WTC11 (cell line): ENCODE data around the gene SELL. TPM values are rescaled to one million over a fixed set of nuclear protein-coding genes. Genes with fewer than 3 reads are reported as not detected.

Experiments
- ATAC-seq: fragments of 200-7000 bp; cut with Tn5 transposase; 2 replicates; pipeline ENCODE4 v1.10.0; 2021; ENCODE audit warnings: mild to moderate bottlenecking, moderate library complexity
- CTCF ChIA-PET: fragments of 300-600 bp; sonication (Branson Sonifier 250); formaldehyde crosslinking; loops from one replicate; lab custom pipeline; 2021; ENCODE audit warnings: antibody characterized with exemption; lab: Charles Lee
- POLR2A ChIA-PET: fragments of 350-600 bp; sonication (Branson Sonifier 250); formaldehyde crosslinking; loops from one replicate; lab custom pipeline; 2021; ENCODE audit warnings: antibody characterized with exemption; lab: Charles Lee
- DNase-seq: peaks from one replicate; pipeline ENCODE4 v3.0.0; 2021; ENCODE audit warnings: low spot score
- H3K27ac Mint-ChIP-seq: 2 replicates; pipeline ENCODE4 v1.8.0; 2021; ENCODE audit warnings: mixed read lengths
- H3K27me3 Mint-ChIP-seq: 2 replicates; pipeline ENCODE4 v1.8.0; 2021; ENCODE audit warnings: low read depth, mild to moderate bottlenecking, moderate library complexity, mixed read lengths
- H3K36me3 Mint-ChIP-seq: 2 replicates; pipeline ENCODE4 v1.8.0; 2021; ENCODE audit warnings: mixed read lengths
- H3K4me1 Mint-ChIP-seq: 2 replicates; pipeline ENCODE4 v1.8.0; 2022; ENCODE audit warnings: mixed read lengths
- H3K4me3 Mint-ChIP-seq: 2 replicates; pipeline ENCODE4 v1.8.0; 2021; ENCODE audit warnings: mild to moderate bottlenecking, moderate library complexity, mixed read lengths
- H3K9me3 Mint-ChIP-seq: 2 replicates; pipeline ENCODE4 v1.8.0; 2021; ENCODE audit warnings: mixed read lengths
- ATF1 ChIP-seq: sonication (generic); formaldehyde crosslinking; IDR thresholded peaks from 2 replicates; pipeline ENCODE4 v1.8.1; 2023; ENCODE audit warnings: mild to moderate bottlenecking, moderate library complexity, missing genetic modification reagents
- CREM ChIP-seq: sonication (generic); formaldehyde crosslinking; IDR thresholded peaks from 2 replicates; pipeline ENCODE4 v1.8.1; 2022; ENCODE audit warnings: mild to moderate bottlenecking, missing genetic modification reagents, moderate library complexity
- ELF4 ChIP-seq: sonication (generic); formaldehyde crosslinking; IDR thresholded peaks from 2 replicates; pipeline ENCODE4 v1.8.1; 2022; ENCODE audit warnings: low read depth, mild to moderate bottlenecking, moderate library complexity, missing genetic modification reagents
- EMX1 ChIP-seq: fragments of 250-450 bp; sonication (Bioruptor Pico); IDR thresholded peaks from 2 replicates; pipeline ENCODE4 v1.8.0; 2021; ENCODE audit warnings: mild to moderate bottlenecking
- ESRRA ChIP-seq: sonication (generic); formaldehyde crosslinking; IDR thresholded peaks from 2 replicates; pipeline ENCODE4 v1.8.1; 2022; ENCODE audit warnings: mild to moderate bottlenecking, missing genetic modification reagents, borderline replicate concordance
- FOXK1 ChIP-seq: sonication (generic); formaldehyde crosslinking; IDR thresholded peaks from 2 replicates; pipeline ENCODE4 v1.8.0; 2022; ENCODE audit warnings: mild to moderate bottlenecking, moderate library complexity, missing genetic modification reagents
- GABPB1 ChIP-seq: sonication (generic); formaldehyde crosslinking; IDR thresholded peaks from 2 replicates; pipeline ENCODE4 v1.8.1; 2023; ENCODE audit warnings: mild to moderate bottlenecking, missing genetic modification reagents
- NFE2L1 ChIP-seq: sonication (generic); formaldehyde crosslinking; IDR thresholded peaks from 2 replicates; pipeline ENCODE4 v1.8.1; 2023; ENCODE audit warnings: missing genetic modification reagents
- NFYB ChIP-seq: sonication (generic); formaldehyde crosslinking; conservative IDR thresholded peaks from 2 replicates; pipeline ENCODE4 v1.8.0; 2022; ENCODE audit warnings: low read depth, missing genetic modification reagents
- NR1H2 ChIP-seq: sonication (generic); formaldehyde crosslinking; IDR thresholded peaks from 2 replicates; pipeline ENCODE4 v1.9.0; 2021; ENCODE audit warnings: mild to moderate bottlenecking, moderate library complexity, missing genetic modification reagents
- NR3C1 ChIP-seq: sonication (generic); formaldehyde crosslinking; conservative IDR thresholded peaks from 2 replicates; pipeline ENCODE4 v1.8.1; 2023; ENCODE audit warnings: low read depth, mild to moderate bottlenecking, missing genetic modification reagents
- SMAD4 ChIP-seq: sonication (generic); formaldehyde crosslinking; IDR thresholded peaks from 2 replicates; pipeline ENCODE4 v1.8.0; 2022; ENCODE audit warnings: mild to moderate bottlenecking, missing genetic modification reagents
- SOX15 ChIP-seq: fragments of 250-450 bp; sonication (Bioruptor Pico); IDR thresholded peaks from 2 replicates; pipeline ENCODE4 v1.9.0; 2021; ENCODE audit warnings: mild to moderate bottlenecking
- TEAD1 ChIP-seq: sonication (generic); formaldehyde crosslinking; IDR thresholded peaks from 2 replicates; pipeline ENCODE4 v1.8.0; 2022; ENCODE audit warnings: mild to moderate bottlenecking, missing genetic modification reagents
- ZNF138 ChIP-seq: sonication (generic); formaldehyde crosslinking; conservative IDR thresholded peaks from 2 replicates; pipeline ENCODE4 v1.8.1; 2022; ENCODE audit warnings: mild to moderate bottlenecking, moderate library complexity, missing genetic modification reagents
- total RNA-seq: library from RNA; stranded (reverse); gene quantifications from 3 replicates; pipeline ENCODE4 v1.2.3, GENCODE V29; 2021
- TF ChIP-seq, protein P1 (sequence below): fragments of 250-450 bp; sonication (Bioruptor Pico); IDR thresholded peaks from 2 replicates; pipeline ENCODE4 v2.1.2; 2022; ENCODE audit warnings: mild to moderate bottlenecking, moderate library complexity
- TF ChIP-seq, protein P2 (sequence below): sonication (generic); formaldehyde crosslinking; IDR thresholded peaks from 2 replicates; pipeline ENCODE4 v1.8.0; 2022; ENCODE audit warnings: missing genetic modification reagents
- TF ChIP-seq, protein P3 (sequence below): sonication (generic); formaldehyde crosslinking; IDR thresholded peaks from 2 replicates; pipeline ENCODE4 v1.8.1; 2022; ENCODE audit warnings: low read depth, mild to moderate bottlenecking, moderate library complexity, missing genetic modification reagents, borderline replicate concordance
- TF ChIP-seq, protein P4 (sequence below): sonication (generic); formaldehyde crosslinking; conservative IDR thresholded peaks from 2 replicates; pipeline ENCODE4 v1.8.1; 2022; ENCODE audit warnings: mild to moderate bottlenecking, missing genetic modification reagents
- TF ChIP-seq, protein P5 (sequence below): fragments of 250-450 bp; sonication (Bioruptor Pico); IDR thresholded peaks from 2 replicates; pipeline ENCODE4 v1.9.0; 2021; ENCODE audit warnings: moderate library complexity, mild to moderate bottlenecking, inconsistent platforms, borderline replicate concordance
- TF ChIP-seq, protein P6 (sequence below): sonication (generic); formaldehyde crosslinking; IDR thresholded peaks from 2 replicates; pipeline ENCODE4 v1.8.0; 2022; ENCODE audit warnings: mild to moderate bottlenecking, missing genetic modification reagents
- TF ChIP-seq, protein P7 (sequence below): sonication (generic); formaldehyde crosslinking; IDR thresholded peaks from 2 replicates; pipeline ENCODE4 v1.8.0; 2022; ENCODE audit warnings: mild to moderate bottlenecking, missing genetic modification reagents
- TF ChIP-seq, protein P8 (sequence below): fragments of 250-450 bp; sonication (Bioruptor Pico); conservative IDR thresholded peaks from 2 replicates; pipeline ENCODE4 v1.9.0; 2021; ENCODE audit warnings: mild to moderate bottlenecking

Gene SELL
- total RNA-seq, 1 experiment from 2014 or later, result 0.26 TPM

DNA sequence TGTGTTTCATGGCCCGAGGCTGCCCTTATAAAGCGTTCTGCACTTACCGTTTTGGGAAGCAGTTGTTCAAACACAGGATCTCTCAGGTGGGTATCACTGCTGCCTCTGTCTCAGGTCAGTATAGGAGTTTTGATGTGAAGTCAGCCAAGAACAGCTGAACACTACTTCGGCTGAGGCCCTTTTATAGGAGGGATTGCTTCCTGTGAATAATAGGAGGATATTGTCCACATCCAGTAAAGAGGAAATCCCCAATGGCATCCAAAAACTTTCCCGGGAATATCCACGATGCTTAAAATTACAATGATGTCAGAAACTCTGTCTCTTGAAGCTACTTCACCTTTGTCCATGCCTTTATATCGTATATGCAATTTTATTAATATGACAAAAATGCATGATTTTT lies 22.5 kb upstream of the SELL start, which contains the start of gene SELE:
TSS of gene SELE (minus strand) at position 156 of the 400 bp plus-strand sequence. CDS start 467 bp downstream, outside the sequence.
- ChIA-PET CTCF (no interaction called here), POLR2A (no interaction called here)
- Mint-ChIP-seq H3K36me3 (no peaks in the 10 kb centered on the region), H3K4me3 (no peak within 1 kb of the TSS), H3K9me3 (no peaks in the 10 kb centered on the region), H3K4me1 (peaks cover 10% of the 10 kb centered on the region), H3K27ac (no peak within 1 kb of the TSS)
- ATAC-seq (no peak), DNase-seq (no peak)
- TF ChIP-seq SMAD4 (no peak), NR1H2 (no peak), CREM (no peak), GABPB1 (CRISPR knock-in tag) (no peak), ATF1 (CRISPR knock-in tag) (no peak), SOX15 (no peak), ZNF138 (CRISPR knock-in tag) (no peak), NR3C1 (CRISPR knock-in tag) (no peak), NFE2L1 (CRISPR knock-in tag) (no peak), EMX1 (CRISPR knock-in tag) (no peak), NFYB (CRISPR knock-in tag) (no peak)
- TF ChIP-seq, protein P1, sequence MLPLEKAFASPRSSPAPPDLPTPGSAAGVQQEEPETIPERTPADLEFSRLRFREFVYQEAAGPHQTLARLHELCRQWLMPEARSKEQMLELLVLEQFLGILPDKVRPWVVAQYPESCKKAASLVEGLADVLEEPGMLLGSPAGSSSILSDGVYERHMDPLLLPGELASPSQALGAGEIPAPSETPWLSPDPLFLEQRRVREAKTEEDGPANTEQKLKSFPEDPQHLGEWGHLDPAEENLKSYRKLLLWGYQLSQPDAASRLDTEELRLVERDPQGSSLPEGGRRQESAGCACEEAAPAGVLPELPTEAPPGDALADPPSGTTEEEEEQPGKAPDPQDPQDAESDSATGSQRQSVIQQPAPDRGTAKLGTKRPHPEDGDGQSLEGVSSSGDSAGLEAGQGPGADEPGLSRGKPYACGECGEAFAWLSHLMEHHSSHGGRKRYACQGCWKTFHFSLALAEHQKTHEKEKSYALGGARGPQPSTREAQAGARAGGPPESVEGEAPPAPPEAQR, result no peak
- TF ChIP-seq, protein P2, sequence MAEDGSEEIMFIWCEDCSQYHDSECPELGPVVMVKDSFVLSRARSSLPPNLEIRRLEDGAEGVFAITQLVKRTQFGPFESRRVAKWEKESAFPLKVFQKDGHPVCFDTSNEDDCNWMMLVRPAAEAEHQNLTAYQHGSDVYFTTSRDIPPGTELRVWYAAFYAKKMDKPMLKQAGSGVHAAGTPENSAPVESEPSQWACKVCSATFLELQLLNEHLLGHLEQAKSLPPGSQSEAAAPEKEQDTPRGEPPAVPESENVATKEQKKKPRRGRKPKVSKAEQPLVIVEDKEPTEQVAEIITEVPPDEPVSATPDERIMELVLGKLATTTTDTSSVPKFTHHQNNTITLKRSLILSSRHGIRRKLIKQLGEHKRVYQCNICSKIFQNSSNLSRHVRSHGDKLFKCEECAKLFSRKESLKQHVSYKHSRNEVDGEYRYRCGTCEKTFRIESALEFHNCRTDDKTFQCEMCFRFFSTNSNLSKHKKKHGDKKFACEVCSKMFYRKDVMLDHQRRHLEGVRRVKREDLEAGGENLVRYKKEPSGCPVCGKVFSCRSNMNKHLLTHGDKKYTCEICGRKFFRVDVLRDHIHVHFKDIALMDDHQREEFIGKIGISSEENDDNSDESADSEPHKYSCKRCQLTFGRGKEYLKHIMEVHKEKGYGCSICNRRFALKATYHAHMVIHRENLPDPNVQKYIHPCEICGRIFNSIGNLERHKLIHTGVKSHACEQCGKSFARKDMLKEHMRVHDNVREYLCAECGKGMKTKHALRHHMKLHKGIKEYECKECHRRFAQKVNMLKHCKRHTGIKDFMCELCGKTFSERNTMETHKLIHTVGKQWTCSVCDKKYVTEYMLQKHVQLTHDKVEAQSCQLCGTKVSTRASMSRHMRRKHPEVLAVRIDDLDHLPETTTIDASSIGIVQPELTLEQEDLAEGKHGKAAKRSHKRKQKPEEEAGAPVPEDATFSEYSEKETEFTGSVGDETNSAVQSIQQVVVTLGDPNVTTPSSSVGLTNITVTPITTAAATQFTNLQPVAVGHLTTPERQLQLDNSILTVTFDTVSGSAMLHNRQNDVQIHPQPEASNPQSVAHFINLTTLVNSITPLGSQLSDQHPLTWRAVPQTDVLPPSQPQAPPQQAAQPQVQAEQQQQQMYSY (CRISPR knock-in tag), result no peak
- TF ChIP-seq, protein P3, sequence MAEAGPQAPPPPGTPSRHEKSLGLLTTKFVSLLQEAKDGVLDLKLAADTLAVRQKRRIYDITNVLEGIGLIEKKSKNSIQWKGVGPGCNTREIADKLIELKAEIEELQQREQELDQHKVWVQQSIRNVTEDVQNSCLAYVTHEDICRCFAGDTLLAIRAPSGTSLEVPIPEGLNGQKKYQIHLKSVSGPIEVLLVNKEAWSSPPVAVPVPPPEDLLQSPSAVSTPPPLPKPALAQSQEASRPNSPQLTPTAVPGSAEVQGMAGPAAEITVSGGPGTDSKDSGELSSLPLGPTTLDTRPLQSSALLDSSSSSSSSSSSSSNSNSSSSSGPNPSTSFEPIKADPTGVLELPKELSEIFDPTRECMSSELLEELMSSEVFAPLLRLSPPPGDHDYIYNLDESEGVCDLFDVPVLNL (CRISPR knock-in tag), result no peak
- TF ChIP-seq, protein P4, sequence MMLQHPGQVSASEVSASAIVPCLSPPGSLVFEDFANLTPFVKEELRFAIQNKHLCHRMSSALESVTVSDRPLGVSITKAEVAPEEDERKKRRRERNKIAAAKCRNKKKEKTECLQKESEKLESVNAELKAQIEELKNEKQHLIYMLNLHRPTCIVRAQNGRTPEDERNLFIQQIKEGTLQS (CRISPR knock-in tag), result no peak
- TF ChIP-seq, protein P5, sequence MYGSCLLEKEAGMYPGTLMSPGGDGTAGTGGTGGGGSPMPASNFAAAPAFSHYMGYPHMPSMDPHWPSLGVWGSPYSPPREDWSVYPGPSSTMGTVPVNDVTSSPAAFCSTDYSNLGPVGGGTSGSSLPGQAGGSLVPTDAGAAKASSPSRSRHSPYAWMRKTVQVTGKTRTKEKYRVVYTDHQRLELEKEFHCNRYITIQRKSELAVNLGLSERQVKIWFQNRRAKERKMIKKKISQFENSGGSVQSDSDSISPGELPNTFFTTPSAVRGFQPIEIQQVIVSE (CRISPR knock-in tag), result no peak
- TF ChIP-seq, protein P6, sequence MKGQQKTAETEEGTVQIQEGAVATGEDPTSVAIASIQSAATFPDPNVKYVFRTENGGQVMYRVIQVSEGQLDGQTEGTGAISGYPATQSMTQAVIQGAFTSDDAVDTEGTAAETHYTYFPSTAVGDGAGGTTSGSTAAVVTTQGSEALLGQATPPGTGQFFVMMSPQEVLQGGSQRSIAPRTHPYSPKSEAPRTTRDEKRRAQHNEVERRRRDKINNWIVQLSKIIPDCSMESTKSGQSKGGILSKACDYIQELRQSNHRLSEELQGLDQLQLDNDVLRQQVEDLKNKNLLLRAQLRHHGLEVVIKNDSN (CRISPR knock-in tag), result no peak
- TF ChIP-seq, all 79 proteins: peak for 0
- peaks cover under 1% of the 10 kb centered on the region; the same call in 1 of the 2 replicates for H3K27me3 Mint-ChIP-seq

DNA sequence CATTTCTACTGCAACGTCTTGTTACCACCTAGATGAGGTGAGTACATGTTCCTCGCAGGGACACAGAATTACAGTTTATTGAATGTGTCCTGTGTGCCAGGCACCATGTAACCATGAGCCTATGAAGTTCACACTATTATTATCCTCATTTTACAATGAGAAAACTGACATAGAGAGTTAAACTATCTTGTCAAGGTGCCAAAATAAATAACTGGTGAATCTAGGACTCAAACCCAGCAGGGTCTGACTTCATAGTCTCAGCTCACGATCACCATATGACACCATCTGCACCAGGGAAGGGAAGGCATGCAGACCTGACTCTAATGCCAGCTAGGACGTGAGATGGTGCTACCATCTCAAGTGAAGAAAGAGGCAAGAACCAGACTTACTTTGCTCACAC lies 20.0 kb upstream of the SELL start:
- DNase-seq (no peak), ATAC-seq (no peak)
- CTCF ChIA-PET, result no interaction called here
- Mint-ChIP-seq H3K36me3 (no peaks in the 10 kb centered on the region), H3K27ac (no peak overlapping the region), H3K9me3 (no peaks in the 10 kb centered on the region), H3K4me1 (no peaks in the 10 kb centered on the region), H3K27me3 (no peaks in the 10 kb centered on the region), H3K4me3 (no peak overlapping the region)
- POLR2A ChIA-PET, result no interaction called here
- TF ChIP-seq ELF4 (CRISPR knock-in tag) (no peak), SMAD4 (no peak), ESRRA (no peak), FOXK1 (CRISPR knock-in tag) (no peak), NR3C1 (CRISPR knock-in tag) (no peak), TEAD1 (CRISPR knock-in tag) (no peak)
- TF ChIP-seq, protein P7, sequence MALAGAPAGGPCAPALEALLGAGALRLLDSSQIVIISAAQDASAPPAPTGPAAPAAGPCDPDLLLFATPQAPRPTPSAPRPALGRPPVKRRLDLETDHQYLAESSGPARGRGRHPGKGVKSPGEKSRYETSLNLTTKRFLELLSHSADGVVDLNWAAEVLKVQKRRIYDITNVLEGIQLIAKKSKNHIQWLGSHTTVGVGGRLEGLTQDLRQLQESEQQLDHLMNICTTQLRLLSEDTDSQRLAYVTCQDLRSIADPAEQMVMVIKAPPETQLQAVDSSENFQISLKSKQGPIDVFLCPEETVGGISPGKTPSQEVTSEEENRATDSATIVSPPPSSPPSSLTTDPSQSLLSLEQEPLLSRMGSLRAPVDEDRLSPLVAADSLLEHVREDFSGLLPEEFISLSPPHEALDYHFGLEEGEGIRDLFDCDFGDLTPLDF (CRISPR knock-in tag), result no peak
- TF ChIP-seq, protein P8, sequence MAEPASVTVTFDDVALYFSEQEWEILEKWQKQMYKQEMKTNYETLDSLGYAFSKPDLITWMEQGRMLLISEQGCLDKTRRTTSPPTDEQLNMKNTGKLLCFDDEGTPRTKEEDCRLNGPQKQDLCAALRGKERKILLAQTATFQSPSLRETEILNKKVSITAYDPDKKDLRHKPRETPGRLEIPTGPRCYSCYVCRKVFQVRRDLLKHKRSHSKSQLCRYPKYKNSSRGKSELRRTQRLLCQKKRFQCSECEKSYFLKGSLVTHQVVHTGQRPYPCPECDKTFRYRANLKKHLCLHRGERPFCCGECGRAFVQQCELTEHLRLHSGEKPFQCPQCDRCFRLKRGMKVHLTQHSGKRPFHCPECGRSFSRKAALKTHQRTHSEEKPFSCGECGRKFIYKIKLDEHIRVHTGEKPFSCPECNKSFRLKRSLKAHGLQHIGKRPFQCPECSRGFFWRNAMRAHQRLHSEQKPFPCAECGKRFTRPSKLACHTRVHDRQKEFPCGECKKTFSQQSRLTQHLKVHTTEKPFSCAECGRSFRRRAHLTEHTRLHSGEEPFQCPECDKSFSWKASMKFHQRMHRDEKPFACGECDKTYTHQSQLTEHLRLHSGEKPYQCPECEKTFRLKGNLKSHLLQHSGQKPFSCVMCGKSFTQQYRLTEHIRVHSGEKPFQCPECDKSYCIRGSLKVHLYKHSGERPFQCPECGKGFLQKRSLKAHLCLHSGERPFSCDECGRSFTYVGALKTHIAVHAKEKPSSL (CRISPR knock-in tag), result no peak
- TF ChIP-seq, protein P3 (CRISPR knock-in tag), result no peak
